PC-9 (cell line): ENCODE data around the gene WWC2. TPM values are rescaled to one million over a fixed set of nuclear protein-coding genes. Genes with fewer than 3 reads are reported as not detected.
"Not testable (repeated sequence)": the region's sequence is repeated elsewhere in the genome, so short reads cannot be mapped to it uniquely, and the experiment has no call there.

Experiments
- BruUV-seq: library from RNA; stranded (reverse); fragments of 400-500 nt; replicated peaks from 2 replicates; lab custom pipeline; 2021; lab: Mats Ljungman, UMichigan
- CTCF ChIA-PET: fragments of 300-600 bp; sonication (Branson Sonifier 250); formaldehyde crosslinking; loops from one replicate; lab custom pipeline; 2022; ENCODE audit warnings: antibody characterized with exemption; lab: Charles Lee
- POLR2A ChIA-PET: fragments of 300-600 bp; sonication (Branson Sonifier 250); formaldehyde crosslinking; loops from one replicate; lab custom pipeline; 2022; ENCODE audit warnings: antibody characterized with exemption; ENCODE audit not compliant: unreplicated experiment; lab: Charles Lee
- DNase-seq, 2 experiments: peaks; one replicate each; pipeline versions ENCODE4 v3.0.0 to v3.0.0-alpha.2; 2015 to 2022; ENCODE audit warnings: mixed read lengths in 1 of 2
- H2AFZ ChIP-seq: fragments of 200-600 bp; sonication (generic); 2 replicates; pipeline ENCODE4 v1.8.1; 2017; ENCODE audit warnings: antibody characterized with exemption
- H3F3A ChIP-seq: fragments of 200-600 bp; sonication (generic); 2 replicates; pipeline ENCODE4 v1.8.1; 2017; ENCODE audit warnings: antibody characterized with exemption, mild to moderate bottlenecking, low read depth; ENCODE audit not compliant: insufficient read depth
- H3K27ac ChIP-seq: fragments of 200-600 bp; sonication (generic); 2 replicates; pipeline ENCODE4 v1.6.1; 2016; ENCODE audit warnings: mixed run types
- H3K27me3 ChIP-seq: fragments of 200-600 bp; sonication (generic); 2 replicates; pipeline ENCODE4 v1.6.1; 2016; ENCODE audit warnings: low read depth, mixed run types; ENCODE audit not compliant: insufficient read depth
- H3K36me3 ChIP-seq: fragments of 200-600 bp; sonication (generic); 2 replicates; pipeline ENCODE4 v1.6.1; 2016; ENCODE audit warnings: low read depth, mixed run types
- H3K4me1 ChIP-seq: fragments of 200-600 bp; sonication (generic); replicated peaks from 2 replicates; pipeline ENCODE4 v1.6.1; 2016; ENCODE audit warnings: mixed run types; ENCODE audit not compliant: insufficient read depth
- H3K4me2 ChIP-seq: fragments of 200-600 bp; sonication (generic); 2 replicates; pipeline ENCODE4 v1.6.1; 2017; ENCODE audit warnings: mixed run types
- H3K4me3 ChIP-seq: fragments of 200-600 bp; sonication (generic); 2 replicates; pipeline ENCODE4 v1.6.1; 2016; ENCODE audit warnings: mixed run types
- H3K79me2 ChIP-seq: fragments of 200-600 bp; sonication (generic); 2 replicates; pipeline ENCODE4 v1.6.1; 2017; ENCODE audit warnings: low read depth, mixed run types
- H3K9me2 ChIP-seq: fragments of 200-600 bp; sonication (generic); 2 replicates; pipeline ENCODE4 v1.8.1; 2017; ENCODE audit warnings: mild to moderate bottlenecking; ENCODE audit not compliant: insufficient read depth
- H3K9me3 ChIP-seq: fragments of 200-600 bp; sonication (generic); 2 replicates; pipeline ENCODE4 v1.8.1; 2016; ENCODE audit warnings: low read depth; ENCODE audit not compliant: insufficient read depth
- H4K20me1 ChIP-seq: fragments of 200-600 bp; sonication (generic); 2 replicates; pipeline ENCODE4 v1.8.1; 2017; ENCODE audit not compliant: insufficient read depth
- EZH2 ChIP-seq: fragments of 200-600 bp; sonication (generic); IDR thresholded peaks from 2 replicates; pipeline ENCODE4 v1.8.0; 2017; ENCODE audit warnings: antibody characterized with exemption, low read depth
- intact Hi-C: fragments of 100-400 bp; cut with micrococcal nuclease; formaldehyde crosslinking; loops from one replicate; pipeline ENCODE4 v1.10.0; 2022; ENCODE audit not compliant: unreplicated experiment
- total RNA-seq: library from RNA; stranded (reverse); gene quantifications from 2 replicates; pipeline ENCODE4 v1.2.3, GENCODE V29; 2021
- TF ChIP-seq, protein P1 (sequence below): fragments of 200-600 bp; sonication (generic); conservative IDR thresholded peaks from 2 replicates; pipeline ENCODE4 v1.6.1; 2017; ENCODE audit warnings: mixed run types, antibody characterized with exemption, mild to moderate bottlenecking, moderate library complexity

Gene WWC2
- total RNA-seq, 1 experiment from 2014 or later = 42.3 TPM

DNA sequence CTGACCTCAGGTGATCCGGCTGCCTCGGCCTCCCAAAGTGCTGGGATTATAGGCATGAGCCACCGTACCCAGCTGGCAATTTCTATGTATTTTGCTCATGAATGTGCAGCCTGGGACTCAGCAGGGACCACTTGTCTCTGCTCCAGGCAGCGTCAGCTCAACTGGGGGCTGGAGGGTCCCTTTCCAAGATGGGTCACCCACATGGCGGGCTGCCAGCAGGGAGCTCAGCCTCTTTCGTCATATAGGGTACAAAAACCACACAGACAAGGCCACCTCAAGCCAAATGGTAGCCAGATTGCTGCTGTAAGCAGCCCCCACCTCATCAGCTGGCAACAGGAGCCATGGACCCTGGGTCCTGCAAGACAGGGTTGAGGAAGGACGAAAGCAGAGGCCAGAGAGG lies 225.6 kb downstream of the WWC2 start:
- Histone ChIP-seq H3K27ac (no peak overlapping the region), H3K36me3 (no peaks in the 10 kb centered on the region), H2AFZ (no peak overlapping the region), H3K27me3 (no peaks in the 10 kb centered on the region), H3K4me3 (no peak overlapping the region), H4K20me1 (no peaks in the 10 kb centered on the region), H3K9me2 (no peaks in the 10 kb centered on the region), H3K4me2 (no peak overlapping the region), H3K4me1 (no peaks in the 10 kb centered on the region), H3K79me2 (no peaks in the 10 kb centered on the region), H3K9me3 (no peaks in the 10 kb centered on the region), H3F3A (no peaks in the 10 kb centered on the region)
- CTCF ChIA-PET = no interaction called here
- TF ChIP-seq, protein P1, sequence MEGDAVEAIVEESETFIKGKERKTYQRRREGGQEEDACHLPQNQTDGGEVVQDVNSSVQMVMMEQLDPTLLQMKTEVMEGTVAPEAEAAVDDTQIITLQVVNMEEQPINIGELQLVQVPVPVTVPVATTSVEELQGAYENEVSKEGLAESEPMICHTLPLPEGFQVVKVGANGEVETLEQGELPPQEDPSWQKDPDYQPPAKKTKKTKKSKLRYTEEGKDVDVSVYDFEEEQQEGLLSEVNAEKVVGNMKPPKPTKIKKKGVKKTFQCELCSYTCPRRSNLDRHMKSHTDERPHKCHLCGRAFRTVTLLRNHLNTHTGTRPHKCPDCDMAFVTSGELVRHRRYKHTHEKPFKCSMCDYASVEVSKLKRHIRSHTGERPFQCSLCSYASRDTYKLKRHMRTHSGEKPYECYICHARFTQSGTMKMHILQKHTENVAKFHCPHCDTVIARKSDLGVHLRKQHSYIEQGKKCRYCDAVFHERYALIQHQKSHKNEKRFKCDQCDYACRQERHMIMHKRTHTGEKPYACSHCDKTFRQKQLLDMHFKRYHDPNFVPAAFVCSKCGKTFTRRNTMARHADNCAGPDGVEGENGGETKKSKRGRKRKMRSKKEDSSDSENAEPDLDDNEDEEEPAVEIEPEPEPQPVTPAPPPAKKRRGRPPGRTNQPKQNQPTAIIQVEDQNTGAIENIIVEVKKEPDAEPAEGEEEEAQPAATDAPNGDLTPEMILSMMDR = no peak
- no peak for TF ChIP-seq EZH2
- BruUV-seq = no TSS peak
- no peak for DNase-seq
- intact Hi-C loops = no loop called here
- POLR2A ChIA-PET = no interaction called here

DNA sequence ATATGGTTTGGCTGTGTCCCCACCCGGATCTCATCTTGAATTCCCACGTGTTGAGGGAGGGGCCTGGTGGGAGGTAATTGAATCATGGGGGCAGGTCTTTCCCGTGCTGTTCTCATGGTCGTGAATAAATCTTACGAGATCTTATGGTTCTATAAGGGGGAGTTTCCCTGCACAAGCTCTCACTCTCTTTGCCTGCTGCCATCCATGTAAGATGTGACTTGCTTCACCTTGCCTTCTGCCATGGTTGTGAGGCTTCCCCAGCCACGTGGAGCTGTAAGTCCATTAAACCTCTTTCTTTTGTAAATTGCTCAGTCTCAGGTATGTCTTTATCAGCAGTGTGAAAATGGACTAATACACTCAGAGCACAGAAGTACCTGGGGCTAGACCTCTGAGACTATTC lies 227.3 kb downstream of the WWC2 start:
- H3K79me2 ChIP-seq = not testable (repeated sequence)

DNA sequence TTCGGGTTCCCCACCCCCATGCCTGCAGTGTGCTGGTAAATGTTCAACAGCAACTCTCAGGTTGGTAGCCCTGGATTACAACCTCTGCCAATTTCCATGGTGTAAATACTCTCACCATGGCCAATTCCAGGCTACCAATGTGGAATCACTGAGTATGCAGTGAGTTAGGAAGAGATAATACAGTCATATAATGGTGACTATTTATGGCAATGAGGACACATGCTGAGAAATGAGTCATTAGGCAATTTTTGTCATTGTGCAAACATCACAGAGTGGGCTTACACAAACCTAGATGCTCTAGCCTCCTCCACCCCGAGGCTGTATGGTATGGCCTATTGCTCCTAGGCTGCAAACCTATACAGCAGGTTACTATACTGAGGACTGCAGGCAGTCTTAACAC lies 227.8 kb downstream of the WWC2 start:
- no peaks in the 10 kb centered on the region for H3K9me2 ChIP-seq
- H3K4me1 ChIP-seq = no peaks in the 10 kb centered on the region
- intact Hi-C loops = no loop called here
- no peaks in the 10 kb centered on the region for H3K79me2 ChIP-seq
- no peak overlapping the region for H2AFZ ChIP-seq
- H3K4me2 ChIP-seq = no peak overlapping the region
- H3F3A ChIP-seq = no peaks in the 10 kb centered on the region
- no peak overlapping the region for H3K27ac ChIP-seq
- no peak overlapping the region for H3K4me3 ChIP-seq
- no peaks in the 10 kb centered on the region for H3K27me3 ChIP-seq
- no TSS peak for BruUV-seq
- DNase-seq = peak in 1 of 2 experiments; percentile 46
- H4K20me1 ChIP-seq = no peaks in the 10 kb centered on the region
- TF ChIP-seq, protein P1 = no peak
- no peak for TF ChIP-seq EZH2
- CTCF ChIA-PET = no interaction called here
- H3K36me3 ChIP-seq = no peaks in the 10 kb centered on the region
- H3K9me3 ChIP-seq = no peaks in the 10 kb centered on the region
- POLR2A ChIA-PET = no interaction called here

More for the DNA sequence above, 227.3 kb downstream of the WWC2 start:
- BruUV-seq, POLR2A ChIA-PET, intact Hi-C loops, H3K4me2 ChIP-seq, DNase-seq, H3K4me3 ChIP-seq, H4K20me1 ChIP-seq, H2AFZ ChIP-seq, H3K27ac ChIP-seq, H3K9me3 ChIP-seq, H3K9me2 ChIP-seq, H3F3A ChIP-seq, CTCF ChIA-PET, H3K4me1 ChIP-seq, H3K27me3 ChIP-seq, H3K36me3 ChIP-seq: not testable (repeated sequence)

DNA sequence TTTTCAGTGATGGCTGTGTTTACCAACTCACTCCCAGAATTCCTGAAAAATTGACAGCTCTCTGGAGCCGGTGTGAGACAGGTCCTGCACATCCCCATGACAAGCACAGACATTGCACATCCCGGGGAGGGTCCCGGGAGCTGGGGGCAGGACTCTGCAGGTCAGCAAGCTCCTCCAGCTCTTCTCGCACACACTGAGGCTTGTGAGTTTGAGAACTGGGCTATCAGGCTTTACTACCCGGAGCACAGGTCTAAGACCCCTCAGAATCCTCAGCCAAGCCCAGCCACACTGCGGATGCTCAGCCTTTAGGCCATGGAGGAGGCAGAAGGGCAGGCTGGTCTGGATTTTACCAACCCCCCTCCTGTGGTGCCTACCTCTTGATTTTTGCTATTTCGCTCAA lies 228.8 kb downstream of the WWC2 start:
- CTCF ChIA-PET = no interaction called here
- Histone ChIP-seq H3K9me2 (no peaks in the 10 kb centered on the region), H3K27me3 (no peaks in the 10 kb centered on the region), H3F3A (no peaks in the 10 kb centered on the region), H3K4me2 (no peak overlapping the region), H3K4me1 (no peaks in the 10 kb centered on the region), H4K20me1 (no peaks in the 10 kb centered on the region), H3K4me3 (no peak overlapping the region), H3K9me3 (no peaks in the 10 kb centered on the region), H3K79me2 (no peaks in the 10 kb centered on the region), H2AFZ (no peak overlapping the region), H3K36me3 (no peaks in the 10 kb centered on the region), H3K27ac (no peak overlapping the region)
- POLR2A ChIA-PET = no interaction called here
- intact Hi-C loops = no loop called here
- DNase-seq = no peak
- no TSS peak for BruUV-seq
- TF ChIP-seq, protein P1 = no peak
- no peak for TF ChIP-seq EZH2
